HG02623 (cell line): ENCODE results near the gene CDC45.

ENCODE experiments used
- ATAC-seq: cut with Tn5 transposase; IDR thresholded peaks from one replicate; pipeline ENCODE4 v1.9.1; 2021; ENCODE audit warnings: moderate library complexity; ENCODE audit not compliant: unreplicated experiment

CDC45 gene

GRCh38 chr22:19555651-19556050 lies 75.9 kb downstream of the CDC45 start:
- no peak for ATAC-seq

GRCh38 chr22:19556963-19557545 lies 77.3 kb downstream of the CDC45 start:
- ATAC-seq = no peak

- ATAC-seq = no peak
These were observed 79.6 kb downstream of the CDC45 start for GRCh38 chr22:19559324-19559811.

GRCh38 chr22:19559956-19560355 lies 80.2 kb downstream of the CDC45 start:
- no peak for ATAC-seq

- no peak for ATAC-seq
These were observed 85.9 kb downstream of the CDC45 start for GRCh38 chr22:19565382-19566278.

- no peak for ATAC-seq
These were observed 86.8 kb downstream of the CDC45 start for GRCh38 chr22:19566279-19567156.

GRCh38 chr22:19567157-19568009 lies 87.7 kb downstream of the CDC45 start:
- ATAC-seq = no peak

GRCh38 chr22:19568337-19569275 lies 88.9 kb downstream of the CDC45 start:
- ATAC-seq = no peak

GRCh38 chr22:19569276-19569640 lies 89.5 kb downstream of the CDC45 start:
- no peak for ATAC-seq

- ATAC-seq = no peak
These were observed 90.3 kb downstream of the CDC45 start for GRCh38 chr22:19569976-19570375.
